LNCaP clone FGC (cell line): ENCODE data around the gene ARL11.

ENCODE experiments used
- DNase-seq: peaks from one replicate; pipeline ENCODE4 v3.0.0-alpha.2; 2011; ENCODE audit warnings: low read depth
- H3K4me3 ChIP-seq: 2 replicates; pipeline ENCODE4 v1.5.1; 2011; ENCODE audit warnings: mild to moderate bottlenecking, low read depth, low read length, control low read depth
- CTCF ChIP-seq: IDR thresholded peaks from 2 replicates; pipeline ENCODE4 v1.5.1; 2012; ENCODE audit warnings: mild to moderate bottlenecking; ENCODE audit not compliant: control insufficient read depth, insufficient read depth; ENCODE audit errors: extremely low read depth

ARL11 gene

GRCh38 chr13:49638030-49638743 lies 9.9 kb downstream of the ARL11 start:
- no peak for TF ChIP-seq CTCF
- DNase-seq = no peak
- no peak overlapping the region for H3K4me3 ChIP-seq

- no peak for TF ChIP-seq CTCF
- DNase-seq = no peak
- H3K4me3 ChIP-seq = no peak overlapping the region
Measured at GRCh38 chr13:49638744-49639072, 10.4 kb downstream of the ARL11 start.

- TF ChIP-seq CTCF = no peak
- DNase-seq = no peak
Measured at GRCh38 chr13:49641801-49642291, 13.5 kb downstream of the ARL11 start.

GRCh38 chr13:49643035-49643646 lies 14.8 kb downstream of the ARL11 start:
- no peak for TF ChIP-seq CTCF
- H3K4me3 ChIP-seq = no peak overlapping the region

More at GRCh38 chr13:49641801-49642291, 13.5 kb downstream of the ARL11 start:
- no peak overlapping the region for H3K4me3 ChIP-seq

GRCh38 chr13:49645451-49645850 lies 17.1 kb downstream of the ARL11 start:
- TF ChIP-seq CTCF = no peak
- H3K4me3 ChIP-seq = no peak overlapping the region
- DNase-seq = no peak

More at GRCh38 chr13:49643035-49643646, 14.8 kb downstream of the ARL11 start:
- DNase-seq = no peak

- TF ChIP-seq CTCF = no peak
- DNase-seq = no peak
- H3K4me3 ChIP-seq = no peak overlapping the region
Measured at GRCh38 chr13:49646688-49647087, 18.4 kb downstream of the ARL11 start.

- peak; percentile 55 for TF ChIP-seq CTCF
- no peak overlapping the region for H3K4me3 ChIP-seq
- no peak for DNase-seq
Measured at GRCh38 chr13:49649244-49649962, 21.1 kb downstream of the ARL11 start.
